HG02798 (cell line): Measurements from ENCODE around the gene GMIP.
A peak's percentile ranks its signal among the peaks of the same experiment; 100 is the strongest.

ENCODE experiments used
- ATAC-seq: cut with Tn5 transposase; IDR thresholded peaks from one replicate; pipeline ENCODE4 v1.9.1; 2021; ENCODE audit warnings: mild to moderate bottlenecking; ENCODE audit not compliant: unreplicated experiment, poor library complexity

Gene GMIP

GRCh38 chr19:19636573-19637185 is 6.8 kb downstream of the GMIP start:
- ATAC-seq = no peak

DNA sequence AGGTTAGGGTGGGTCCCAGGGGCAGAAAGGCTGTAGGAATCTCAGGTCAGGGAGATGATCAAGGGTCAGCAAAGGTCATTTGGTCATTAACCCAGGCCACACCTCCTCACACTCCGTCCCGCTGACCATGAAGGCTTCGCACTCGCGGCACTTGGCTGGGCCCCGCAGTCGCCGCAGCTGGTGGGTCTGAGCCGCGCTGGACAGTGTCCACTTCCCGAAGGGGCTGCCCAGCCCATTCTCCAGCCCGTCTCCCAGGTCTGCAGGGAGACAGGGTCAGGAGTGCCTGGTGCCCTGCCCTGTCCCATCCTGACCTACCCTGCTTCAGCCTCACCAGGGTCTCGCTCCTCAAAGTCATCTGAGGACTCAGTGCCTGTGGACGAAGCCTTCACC is 8.1 kb downstream of the GMIP start:
- ATAC-seq = no peak

DNA sequence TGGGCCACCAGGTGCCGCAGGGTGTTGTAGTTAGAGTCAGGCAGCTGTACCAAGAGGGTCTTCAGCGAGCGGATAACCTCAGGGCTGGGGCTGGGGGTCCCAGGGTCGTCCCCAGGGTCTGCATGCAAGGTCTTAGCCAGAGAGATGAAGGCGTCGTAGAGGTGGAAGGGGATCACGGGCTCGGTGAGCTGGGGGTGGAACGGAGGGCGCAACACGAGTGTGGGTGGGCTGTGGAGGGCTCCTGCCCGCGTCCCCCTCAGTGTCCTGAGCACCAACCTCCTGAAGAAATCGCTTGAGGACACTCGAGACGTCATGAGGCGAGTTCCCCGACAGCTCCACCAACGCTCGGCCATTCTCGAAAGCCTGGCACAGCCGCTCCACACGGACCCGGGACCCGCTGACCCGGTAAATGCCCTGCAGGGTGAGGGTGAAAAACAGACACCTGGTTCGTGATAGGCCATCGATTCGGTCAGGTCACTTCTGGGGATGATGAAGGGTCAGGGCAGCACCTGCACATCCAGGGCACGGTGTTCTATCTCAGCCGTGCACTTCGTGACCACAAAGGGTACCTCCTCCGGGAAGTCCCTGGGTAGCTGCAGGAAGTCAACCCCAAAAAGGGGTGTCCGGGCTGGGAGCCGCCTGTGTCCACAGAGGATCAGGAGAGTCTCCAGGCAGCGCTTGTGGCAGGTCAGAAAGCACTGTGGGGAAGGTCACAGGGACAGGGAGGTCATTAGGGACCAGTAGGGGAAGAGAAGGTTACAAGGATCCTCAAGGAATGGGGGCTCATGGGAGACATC is 8.7 kb downstream of the GMIP start:
- ATAC-seq = no peak

GRCh38 chr19:19633711-19634515 is 9.5 kb downstream of the GMIP start:
- no peak for ATAC-seq

DNA sequence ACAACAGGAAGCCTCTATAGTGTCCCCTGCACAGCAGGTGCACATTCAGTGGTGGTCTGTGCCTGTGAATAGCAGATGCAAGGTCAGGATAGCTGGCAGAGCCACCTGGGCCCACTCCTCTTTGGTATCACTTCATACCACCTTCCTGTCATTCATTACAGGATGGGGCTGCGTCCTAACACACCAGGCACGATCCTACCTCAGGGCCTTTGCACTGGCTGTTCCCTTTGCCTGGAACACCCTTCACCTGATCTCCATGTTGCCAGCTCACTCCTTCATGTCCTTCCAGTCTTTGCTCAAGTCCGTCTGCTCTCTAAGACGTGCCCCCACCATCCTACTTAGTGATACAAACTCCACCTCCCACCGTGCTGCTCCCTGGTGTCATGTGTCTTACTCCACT is 10.8 kb downstream of the GMIP start:
- ATAC-seq = no peak

DNA sequence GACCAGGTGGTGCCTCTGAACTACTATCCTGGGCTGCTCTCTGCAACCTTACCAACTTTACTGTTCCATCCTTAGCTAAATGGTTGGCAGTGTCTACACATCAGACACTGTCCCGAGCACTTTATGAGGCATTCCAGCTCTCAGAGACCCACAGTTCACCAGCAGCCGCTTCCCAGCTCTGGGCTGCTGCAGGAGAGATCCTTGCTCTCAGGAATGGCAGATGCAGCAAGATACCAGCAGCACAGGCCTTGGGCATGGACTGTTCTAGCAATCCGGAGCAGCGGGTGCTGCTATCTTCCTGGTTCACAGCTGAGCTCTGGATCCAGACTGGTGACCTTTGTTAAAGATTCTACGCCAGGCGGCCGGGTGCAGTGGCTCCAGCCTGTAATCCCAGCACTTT is 12.1 kb downstream of the GMIP start:
- no peak for ATAC-seq

DNA sequence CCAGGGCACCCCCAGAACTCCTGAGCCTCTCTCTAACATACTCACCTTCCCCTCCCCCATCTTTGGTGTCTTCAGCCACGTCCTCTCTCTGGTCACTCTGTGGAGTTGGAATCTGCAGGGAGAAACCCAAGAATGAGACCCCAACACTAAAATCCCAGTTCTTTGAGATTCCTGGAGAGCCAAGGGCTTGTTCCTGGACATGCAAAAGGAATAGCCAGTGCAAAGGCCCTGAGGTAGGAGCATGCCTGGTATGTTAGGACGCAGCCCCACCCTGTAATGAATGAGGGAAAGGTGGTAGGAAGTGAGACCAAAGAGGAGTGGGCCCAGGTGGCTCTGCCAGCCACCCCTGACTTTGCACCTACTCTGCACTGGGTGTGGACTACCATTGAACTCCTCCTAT is 13.0 kb downstream of the GMIP start:
- ATAC-seq = no peak

DNA sequence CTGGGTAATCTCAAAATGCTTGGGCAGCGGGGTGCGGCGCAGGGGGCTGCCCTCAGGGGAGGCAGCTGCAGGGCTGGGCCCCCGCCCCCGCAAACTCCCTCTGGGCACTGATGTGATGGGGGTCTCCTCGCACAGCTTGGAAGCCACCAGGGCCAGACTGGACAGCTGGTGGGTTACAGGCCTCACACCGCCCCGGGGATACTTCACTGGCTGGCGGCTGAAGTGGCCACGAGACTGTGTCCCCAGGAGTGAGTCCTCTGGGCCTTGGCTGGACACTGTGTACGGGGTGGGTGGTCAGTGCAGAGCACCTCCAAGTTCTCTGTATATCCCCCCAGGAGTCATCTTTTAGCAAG is 13.4 kb downstream of the GMIP start:
- ATAC-seq = no peak

- ATAC-seq = peak; percentile 14
These were observed 14.8 kb downstream of the GMIP start for GRCh38 chr19:19628501-19629134.

GRCh38 chr19:19627621-19628500 is 15.6 kb downstream of the GMIP start, which contains the start of gene LPAR2:
LPAR2 (minus strand) TSS chr19:19628220; CDS start chr19:19627275, 945 bp downstream.
- peak; percentile 69 for ATAC-seq

DNA sequence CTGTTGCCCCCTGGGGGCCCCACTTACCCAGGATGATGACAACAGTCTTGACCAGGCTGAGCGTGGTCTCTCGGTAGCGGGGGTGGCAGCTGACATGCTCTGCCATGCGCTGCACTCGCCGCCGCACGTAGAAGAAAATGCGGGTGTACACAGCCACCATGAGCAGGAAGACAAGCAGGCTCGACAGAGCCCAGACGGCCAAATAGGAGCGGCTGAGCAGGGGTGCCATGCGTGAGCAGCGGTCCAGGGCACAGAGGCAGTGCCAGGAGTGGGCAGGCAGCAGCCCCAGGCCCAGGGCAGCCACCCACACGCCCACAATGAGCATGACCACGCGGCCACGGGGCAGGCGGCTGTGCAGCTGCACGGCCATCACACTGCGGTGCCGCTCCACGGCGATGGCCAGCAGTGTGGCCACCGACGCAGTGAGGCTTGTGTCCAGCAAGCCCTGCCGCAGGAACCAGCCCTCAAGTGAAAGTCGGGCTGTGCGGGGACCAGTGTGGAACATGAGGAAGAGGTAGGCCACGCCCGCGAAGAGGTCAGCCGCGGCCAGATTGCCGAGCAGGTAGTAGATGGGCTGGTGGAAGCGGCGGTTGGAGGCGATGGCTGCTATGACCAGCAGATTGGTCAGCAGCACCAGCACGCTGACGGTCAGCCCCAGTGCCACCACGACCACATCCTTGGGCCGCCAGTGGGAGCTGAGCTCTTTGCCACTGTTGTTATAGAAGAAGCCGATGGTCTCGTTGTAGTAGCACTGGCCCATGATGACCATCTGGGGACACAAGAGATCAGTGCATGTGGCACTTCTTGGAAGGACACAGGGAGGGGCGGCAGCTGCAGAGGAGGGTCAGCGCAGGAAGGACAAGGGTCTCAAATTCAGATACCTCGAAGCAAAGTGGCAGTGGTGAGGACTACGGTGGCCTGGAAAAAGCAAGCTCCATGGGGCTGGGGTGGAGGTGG is 16.7 kb downstream of the GMIP start:
- ATAC-seq = no peak

DNA sequence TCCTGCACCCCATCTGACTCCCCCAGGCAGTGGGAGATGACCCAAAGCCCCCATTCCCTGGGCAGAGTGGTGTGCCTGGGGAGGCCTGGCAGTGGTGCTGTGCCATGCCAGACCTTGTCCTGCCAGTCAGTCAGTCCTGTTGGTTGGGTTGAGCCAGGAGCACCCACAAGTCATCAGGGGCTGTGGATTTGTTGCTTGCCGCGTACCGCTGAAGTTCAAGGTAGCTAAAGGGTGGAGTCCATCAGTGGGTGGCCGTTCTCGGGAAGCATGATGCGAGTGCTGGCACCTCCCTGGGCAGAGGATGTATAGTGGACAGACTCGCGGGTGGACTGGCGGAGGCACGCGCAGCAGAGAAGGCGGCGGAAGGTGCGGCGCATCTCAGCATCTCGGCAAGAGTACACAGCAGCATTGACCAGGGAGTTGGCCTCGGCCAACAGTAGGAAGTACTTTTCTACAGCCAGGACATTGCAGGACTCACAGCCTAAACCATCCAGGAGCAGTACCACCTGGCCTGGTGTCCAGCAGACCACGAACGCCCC is 19.4 kb downstream of the GMIP start:
- no peak for ATAC-seq

DNA sequence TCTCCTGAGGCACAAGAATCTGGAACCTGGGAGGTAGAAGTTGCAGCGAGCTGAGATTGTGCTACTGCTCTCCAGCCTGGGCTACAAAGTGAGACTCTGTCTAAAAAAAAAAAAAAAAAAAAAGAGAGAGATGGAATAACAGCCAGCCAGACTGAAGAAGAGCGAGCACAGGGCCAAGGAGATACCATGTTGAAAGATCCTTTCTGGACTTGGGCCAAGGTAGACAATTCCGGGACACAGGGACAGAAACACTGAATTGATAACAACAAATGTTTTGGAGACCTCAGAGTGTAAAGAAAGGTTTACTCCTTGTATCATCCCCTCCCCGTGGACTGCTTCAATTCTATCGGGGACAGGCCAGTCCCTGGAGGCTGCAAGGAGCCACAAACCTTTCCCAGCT is 20.1 kb downstream of the GMIP start:
- ATAC-seq = no peak

DNA sequence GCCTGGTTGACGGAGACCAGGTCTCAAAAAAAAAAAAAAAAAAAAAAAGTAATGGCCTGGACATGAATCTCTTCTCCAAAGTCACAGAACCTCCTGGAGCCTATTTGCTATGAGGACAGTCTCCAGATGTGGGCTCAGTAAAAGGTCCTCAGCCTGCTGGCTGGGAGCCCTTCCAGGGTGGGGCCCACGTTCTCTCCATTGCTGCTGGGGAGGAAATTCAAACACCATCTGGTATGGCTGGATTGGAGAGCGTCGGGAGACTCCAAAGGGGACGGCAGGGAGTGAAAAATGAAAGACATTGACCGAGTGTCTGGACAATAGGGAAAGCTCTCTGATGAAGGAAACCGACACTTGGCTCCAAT is 23.6 kb downstream of the GMIP start:
- no peak for ATAC-seq

GRCh38 chr19:19619181-19619848 is 24.1 kb downstream of the GMIP start:
- no peak for ATAC-seq

DNA sequence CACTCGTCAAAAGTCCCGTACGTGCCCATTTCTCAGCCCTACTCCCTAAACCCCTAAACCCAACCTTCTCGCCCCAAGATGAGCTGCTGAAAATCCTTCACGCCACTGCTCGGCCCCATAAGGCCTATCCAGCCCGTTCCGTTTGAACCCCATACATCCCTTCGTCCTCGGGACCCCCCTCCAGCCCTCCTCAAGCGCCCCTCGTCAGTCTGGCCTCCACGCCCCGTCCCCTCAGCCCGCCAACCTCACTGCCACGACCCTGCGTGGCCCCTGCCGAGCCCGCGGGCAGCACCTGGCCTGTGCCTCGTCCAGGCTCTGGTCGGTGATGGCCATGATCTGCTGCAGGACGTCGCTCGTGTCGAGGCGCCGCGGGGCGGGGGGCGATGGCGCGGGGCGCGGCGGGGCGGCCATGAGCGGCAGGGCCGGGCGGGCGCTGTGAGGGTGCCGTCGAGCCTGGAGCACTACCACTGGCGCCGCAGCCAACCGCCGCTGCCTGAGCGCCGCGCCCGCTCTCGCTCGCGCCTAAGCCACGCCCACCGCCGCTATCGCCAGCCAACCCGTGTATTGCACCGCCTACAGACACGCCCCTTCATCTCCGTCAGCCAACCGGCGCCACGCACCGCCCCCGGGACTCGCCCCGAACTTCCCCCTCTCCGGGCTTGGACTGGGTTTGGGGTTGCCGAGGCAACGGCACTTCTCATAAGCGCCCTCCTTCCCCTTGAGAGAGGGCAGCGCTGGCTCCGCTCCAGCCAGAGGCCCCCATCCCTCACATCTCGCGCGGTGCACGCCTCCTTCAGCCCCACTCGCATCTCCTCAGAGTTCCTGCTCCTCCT is 25.0 kb downstream of the GMIP start, which contains the start of gene PBX4:
TSS of gene PBX4 (minus strand) at position 469 of the 833 bp plus-strand sequence. CDS start at position 411, 58 bp downstream.
- peak; percentile 96 for ATAC-seq

DNA sequence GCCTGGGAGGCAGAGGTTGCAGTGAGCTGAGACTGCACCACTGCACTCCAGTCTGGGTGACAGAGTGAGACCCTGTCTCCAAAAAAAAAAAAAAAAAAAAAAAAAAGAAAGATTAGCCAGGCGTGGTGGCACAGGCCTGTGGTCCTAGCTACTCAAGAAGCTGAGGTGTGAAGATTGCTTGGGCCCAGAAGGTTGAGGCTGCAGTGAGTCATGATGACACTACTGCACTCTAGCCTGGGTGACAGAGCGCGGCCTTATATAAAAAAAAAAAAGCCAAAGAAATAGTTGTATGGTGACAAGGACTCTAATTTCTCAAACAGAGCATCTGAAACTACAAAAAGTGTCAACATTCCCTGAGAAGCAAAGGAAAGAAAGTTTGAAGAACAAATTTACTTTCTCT is 28.4 kb downstream of the GMIP start:
- ATAC-seq = no peak
